Transverse colon (tissue), 4 donors: Measurements from ENCODE around the gene KCNAB2.

ENCODE experiments used
- CTCF ChIP-seq, 5 experiments: fragments of 200-600 bp in 3 of 5; fragments of 450-650 bp in 2 of 5; sonication (generic) in 3 of 5; IDR thresholded peaks; 1 replicate in 2 of 5; 2 replicates in 3 of 5; pipeline ENCODE4 v1.5.1; 2016 to 2017; ENCODE audit warnings: antibody characterized with exemption in 5 of 5, inconsistent platforms in 3 of 5, mild to moderate bottlenecking in 2 of 5, moderate library complexity in 1 of 5
- EP300 ChIP-seq: sonication (generic); formaldehyde crosslinking; IDR thresholded peaks from one replicate; pipeline ENCODE4 v1.6.1; 2017; ENCODE audit warnings: antibody characterized with exemption, low read depth
- POLR2A ChIP-seq: fragments of 450-650 bp; IDR thresholded peaks from one replicate; pipeline ENCODE4 v1.6.1; 2016; ENCODE audit warnings: antibody characterized with exemption, mild to moderate bottlenecking, moderate library complexity
- POLR2AphosphoS5 ChIP-seq, 3 donors: sonication (generic); formaldehyde crosslinking; IDR thresholded peaks; one replicate each; pipeline ENCODE4 v1.6.1; 2016; ENCODE audit warnings: antibody characterized with exemption in 3 of 3

GRCh38 chr1:6073480-6074053, 27.9 kb downstream of the KCNAB2 start:
- TF ChIP-seq POLR2A (no peak), CTCF (IDR thresholded peaks at IDR 0.05) (no peak), POLR2AphosphoS5 (IDR thresholded peaks at IDR 0.05) (no peak), EP300 (no peak)
